NCI-H128 (cell line): ENCODE measurements around the gene BCL11B.

Source experiments
- DNase-seq: peaks from one replicate; lab custom pipeline; 2025; ENCODE audit not compliant: unreplicated experiment; lab: John Stamatoyannopoulos, UW

Gene BCL11B

GRCh38 chr14:99141236-99141635, 130.8 kb downstream of the BCL11B start:
- DNase-seq, result no peak

- no peak for DNase-seq
These were observed 132.8 kb downstream of the BCL11B start for GRCh38 chr14:99138999-99139865.

- DNase-seq, result no peak
These were observed 134.0 kb downstream of the BCL11B start for GRCh38 chr14:99137913-99138571.

GRCh38 chr14:99137001-99137700, 134.8 kb downstream of the BCL11B start:
- no peak for DNase-seq

- no peak for DNase-seq
These were observed 135.6 kb downstream of the BCL11B start for GRCh38 chr14:99136401-99136800.

- DNase-seq, result no peak
These were observed 136.0 kb downstream of the BCL11B start for GRCh38 chr14:99136047-99136400.

GRCh38 chr14:99134516-99135046, 137.4 kb downstream of the BCL11B start:
- no peak for DNase-seq

- no peak for DNase-seq
These were observed 138.1 kb downstream of the BCL11B start for GRCh38 chr14:99133636-99134515.

GRCh38 chr14:99132821-99133635, 139.0 kb downstream of the BCL11B start:
- no peak for DNase-seq

- no peak for DNase-seq
These were observed 140.2 kb downstream of the BCL11B start for GRCh38 chr14:99131632-99132271.

GRCh38 chr14:99129998-99130397, 142.0 kb downstream of the BCL11B start:
- no peak for DNase-seq

- no peak for DNase-seq
These were observed 142.7 kb downstream of the BCL11B start for GRCh38 chr14:99129211-99129696.

- DNase-seq, result no peak
These were observed 143.8 kb downstream of the BCL11B start for GRCh38 chr14:99128185-99128584.

- no peak for DNase-seq
These were observed 144.3 kb downstream of the BCL11B start for GRCh38 chr14:99127651-99128167.

GRCh38 chr14:99125616-99126431, 146.2 kb downstream of the BCL11B start:
- DNase-seq, result no peak

- no peak for DNase-seq
These were observed 146.9 kb downstream of the BCL11B start for GRCh38 chr14:99125113-99125512.

GRCh38 chr14:99124482-99125105, 147.4 kb downstream of the BCL11B start:
- no peak for DNase-seq
